Measurements from ENCODE around the gene LRWD1.

Gene LRWD1

GRCh38 chr7:102464577-102465280 is at the start of gene LRWD1, which contains the start of gene ALKBH4:
Gene LRWD1 (plus strand): TSS chr7:102464984. CDS start chr7:102465081, 97 bp downstream.
Gene ALKBH4 (minus strand): TSS chr7:102464863. CDS start chr7:102464836, 27 bp downstream.
- peak; percentile 98 for DNase-seq (ENCODE audit: low read depth)

- DNase-seq (ENCODE audit: low read depth), result peak; percentile 62
These were observed 49.0 kb upstream of the LRWD1 start for GRCh38 chr7:102415685-102416225.

- DNase-seq (ENCODE audit: low read depth), result no peak
These were observed 48.4 kb upstream of the LRWD1 start for GRCh38 chr7:102416406-102416805.

- DNase-seq (ENCODE audit: low read depth), result no peak
These were observed 47.7 kb upstream of the LRWD1 start for GRCh38 chr7:102417105-102417504.

GRCh38 chr7:102418592-102418991 is 46.2 kb upstream of the LRWD1 start:
- DNase-seq (ENCODE audit: low read depth), result no peak

- no peak for DNase-seq (ENCODE audit: low read depth)
These were observed 43.0 kb upstream of the LRWD1 start for GRCh38 chr7:102421706-102422240.

- DNase-seq (ENCODE audit: low read depth), result no peak
These were observed 40.6 kb upstream of the LRWD1 start for GRCh38 chr7:102424129-102424551.

- no peak for DNase-seq (ENCODE audit: low read depth)
These were observed 40.0 kb upstream of the LRWD1 start for GRCh38 chr7:102424787-102425218.

GRCh38 chr7:102425639-102426267 is 39.0 kb upstream of the LRWD1 start:
- DNase-seq (ENCODE audit: low read depth), result peak; percentile 72

GRCh38 chr7:102426268-102427018 is 38.3 kb upstream of the LRWD1 start:
- DNase-seq (ENCODE audit: low read depth), result peak; percentile 72

GRCh38 chr7:102427019-102427405 is 37.8 kb upstream of the LRWD1 start:
- DNase-seq (ENCODE audit: low read depth), result no peak

- no peak for DNase-seq (ENCODE audit: low read depth)
These were observed 35.5 kb upstream of the LRWD1 start for GRCh38 chr7:102429141-102429899.

- no peak for DNase-seq (ENCODE audit: low read depth)
These were observed 33.0 kb upstream of the LRWD1 start for GRCh38 chr7:102431617-102432298.

GRCh38 chr7:102432442-102433218 is 32.2 kb upstream of the LRWD1 start:
- no peak for DNase-seq (ENCODE audit: low read depth)

GRCh38 chr7:102433219-102434038 is 31.4 kb upstream of the LRWD1 start, which contains the start of gene ORAI2:
Gene ORAI2 (plus strand): TSS chr7:102433575. CDS start chr7:102438957, 5,382 bp downstream.
- DNase-seq (ENCODE audit: low read depth), result peak; percentile 83

- no peak for DNase-seq (ENCODE audit: low read depth)
These were observed 30.7 kb upstream of the LRWD1 start for GRCh38 chr7:102434039-102434486.

- DNase-seq (ENCODE audit: low read depth), result no peak
These were observed 28.7 kb upstream of the LRWD1 start for GRCh38 chr7:102436118-102436517.

GRCh38 chr7:102439963-102440795 is 24.6 kb upstream of the LRWD1 start:
- DNase-seq (ENCODE audit: low read depth), result no peak
